Activated T-helper 1 cell treated with anti-CD3 and anti-CD28 coated beads, Interleukin-12 subunit alpha, Interleukin-12 subunit beta, Interleukin-2, Interleukin-4 antibody, amounts not matched to agents 30 ng/mL and 10 ng/mL and 1 ng/mL, durations not matched to agents 14 hours and 24 hours and 36 hours (primary cell): ENCODE data around the gene SCAMP2. TPM values are rescaled to one million over a fixed set of nuclear protein-coding genes. Genes with fewer than 3 reads are reported as not detected.

Experiments
- DNase-seq: peaks from one replicate; pipeline ENCODE4 v3.0.0; 2021; ENCODE audit warnings: low spot score
- H3K27ac Mint-ChIP-seq: one replicate; pipeline ENCODE4 v1.8.0; 2021; ENCODE audit warnings: mild to moderate bottlenecking, mixed read lengths
- H3K27me3 Mint-ChIP-seq: one replicate; pipeline ENCODE4 v1.8.0; 2022; ENCODE audit warnings: mild to moderate bottlenecking, moderate library complexity, mixed read lengths; ENCODE audit not compliant: insufficient read depth
- H3K36me3 Mint-ChIP-seq: one replicate; pipeline ENCODE4 v1.8.0; 2021; ENCODE audit warnings: low read depth, mixed read lengths
- H3K4me1 Mint-ChIP-seq: one replicate; pipeline ENCODE4 v1.8.0; 2021; ENCODE audit warnings: low read depth, mixed read lengths
- H3K4me3 Mint-ChIP-seq: one replicate; pipeline ENCODE4 v1.8.0; 2021; ENCODE audit warnings: mild to moderate bottlenecking, moderate library complexity, mixed read lengths
- H3K9me3 Mint-ChIP-seq: one replicate; pipeline ENCODE4 v1.8.0; 2021; ENCODE audit warnings: mixed read lengths
- intact Hi-C: fragments of 100-400 bp; cut with micrococcal nuclease; formaldehyde crosslinking; loops from one replicate; pipeline ENCODE4 v1.15.1; 2024
- total RNA-seq: library from RNA; stranded (reverse); gene quantifications from 2 replicates; pipeline ENCODE4 v1.2.3, GENCODE V29; 2022

The SCAMP2 gene
- total RNA-seq, 1 donor from 2014 or later: 93.7 TPM

DNA sequence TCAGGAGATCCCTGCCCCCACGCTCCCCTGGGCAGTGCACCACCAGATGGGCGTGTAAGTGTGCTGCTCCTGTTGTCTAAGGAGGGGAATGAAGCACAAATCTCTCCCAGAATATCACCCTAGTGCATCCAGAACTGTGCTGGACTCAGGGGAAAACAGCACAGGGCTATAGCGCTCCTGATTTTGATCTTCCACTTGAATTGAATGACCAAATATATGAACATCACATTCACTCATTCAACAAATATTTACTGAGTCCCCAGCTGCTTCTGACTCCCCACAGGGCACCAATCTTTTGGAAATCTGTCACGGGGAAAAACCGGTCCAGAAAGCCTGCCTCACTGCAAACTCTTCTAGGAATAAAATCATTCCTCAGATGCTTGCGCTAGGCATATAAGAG lies 44.3 kb downstream of the SCAMP2 start:
- no peak for DNase-seq
- H3K9me3 Mint-ChIP-seq: no peaks in the 10 kb centered on the region
- H3K27ac Mint-ChIP-seq: no peak overlapping the region
- H3K4me3 Mint-ChIP-seq: no peak overlapping the region
- H3K36me3 Mint-ChIP-seq: no peaks in the 10 kb centered on the region
- H3K4me1 Mint-ChIP-seq: no peaks in the 10 kb centered on the region
- intact Hi-C loops: no loop called here
- H3K27me3 Mint-ChIP-seq: peaks cover 12% of the 10 kb centered on the region

DNA sequence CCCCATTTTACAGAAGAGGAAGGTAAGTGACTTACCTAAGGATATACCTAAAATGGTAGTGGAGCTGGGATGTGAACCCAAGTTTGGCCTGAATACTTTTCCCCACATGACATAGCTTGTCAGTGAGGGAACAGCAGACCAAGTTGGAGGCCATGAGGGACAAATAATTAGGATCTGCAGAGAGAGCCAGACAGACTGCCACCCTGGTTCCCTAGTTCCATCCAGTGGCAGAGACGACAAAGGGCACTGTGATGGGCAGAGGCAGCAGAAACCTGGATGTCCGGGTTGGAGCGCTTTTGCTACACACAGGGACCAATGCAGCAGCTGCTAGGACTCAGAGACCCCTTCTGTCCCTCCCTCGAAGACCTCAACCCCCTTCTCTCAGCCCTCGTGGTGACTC lies 45.6 kb downstream of the SCAMP2 start:
- H3K27me3 Mint-ChIP-seq: peaks cover 14% of the 10 kb centered on the region
- no peak overlapping the region for H3K27ac Mint-ChIP-seq
- no peaks in the 10 kb centered on the region for H3K4me1 Mint-ChIP-seq
- no peak overlapping the region for H3K4me3 Mint-ChIP-seq
- no peaks in the 10 kb centered on the region for H3K9me3 Mint-ChIP-seq
- H3K36me3 Mint-ChIP-seq: no peaks in the 10 kb centered on the region
- no peak for DNase-seq
- intact Hi-C loops: no loop called here

DNA sequence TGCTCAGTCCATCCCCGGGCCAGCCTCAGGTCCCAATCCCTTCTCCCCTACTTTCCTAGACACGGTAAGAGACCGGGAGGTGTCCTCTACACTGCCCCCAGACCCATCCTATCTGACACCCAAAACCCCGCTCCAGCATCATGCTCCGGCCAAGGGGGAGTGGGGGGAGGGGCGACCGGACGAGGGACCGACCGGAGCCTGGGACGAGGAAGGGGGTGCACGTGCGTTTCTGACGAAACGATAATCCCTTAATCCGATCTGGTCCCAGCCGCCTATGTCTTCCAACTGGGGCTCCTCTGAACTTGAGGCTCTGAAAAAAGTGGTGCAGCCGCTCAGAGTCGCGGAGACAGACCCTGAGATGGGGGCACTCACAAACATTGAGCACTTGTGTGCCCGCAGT lies 46.2 kb downstream of the SCAMP2 start:
- Mint-ChIP-seq H3K27me3 (peaks cover 14% of the 10 kb centered on the region), H3K36me3 (no peaks in the 10 kb centered on the region), H3K4me1 (no peaks in the 10 kb centered on the region), H3K27ac (no peak overlapping the region), H3K9me3 (no peaks in the 10 kb centered on the region), H3K4me3 (no peak overlapping the region)
- no peak for DNase-seq
- intact Hi-C loops: loop anchor here (1.0 kb wide), 1 partner anchor 16 kb away; the partner anchor contains the start of gene ULK3

DNA sequence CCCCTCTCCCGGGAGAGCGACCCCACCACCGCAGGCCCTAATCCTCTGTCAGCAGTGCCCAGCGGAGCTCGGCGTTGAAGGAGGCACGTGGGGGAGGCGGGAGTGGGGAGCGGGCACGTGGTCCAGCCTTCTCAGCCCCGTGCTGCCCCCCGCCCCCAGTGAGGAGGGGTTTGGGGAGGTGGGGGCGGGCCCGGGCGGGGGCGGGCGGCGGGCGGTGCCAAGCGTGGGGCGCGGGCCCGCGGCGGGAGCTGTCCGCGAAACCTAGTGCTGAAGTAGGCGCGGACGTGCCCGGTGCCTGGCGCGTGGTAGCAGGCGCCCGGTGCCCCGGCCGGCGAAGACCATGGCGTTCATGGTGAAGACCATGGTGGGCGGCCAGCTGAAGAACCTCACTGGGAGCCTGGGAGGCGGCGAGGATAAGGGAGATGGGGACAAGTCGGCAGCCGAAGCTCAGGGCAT lies 46.8 kb downstream of the SCAMP2 start, which contains the start of gene CPLX3:
Gene CPLX3, plus strand, starts transcription at position 264 of the 456 bp plus-strand sequence. Its CDS starts 77 bp downstream, at position 341.
- no peak within 1 kb of the TSS for H3K4me3 Mint-ChIP-seq

DNA sequence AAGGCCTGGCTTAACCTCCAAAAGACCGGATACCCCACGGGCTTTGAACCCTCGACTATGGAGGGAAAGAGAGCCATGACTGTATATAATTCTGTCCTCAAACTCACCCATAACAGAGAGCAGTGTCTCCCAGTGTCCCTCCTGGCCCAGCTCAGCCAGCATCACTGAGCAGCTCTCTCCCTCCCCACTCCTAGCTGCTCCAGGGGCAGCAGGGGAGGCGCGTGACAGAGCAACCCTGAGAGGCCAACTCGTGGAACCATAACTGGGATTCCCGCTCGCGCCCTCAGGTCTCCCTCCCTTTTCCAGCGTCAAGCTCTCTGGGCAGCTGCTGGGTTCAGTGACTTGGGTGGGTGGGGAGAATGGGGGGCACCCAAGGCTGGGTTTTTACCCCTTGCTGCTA lies 47.3 kb downstream of the SCAMP2 start:
- intact Hi-C loops: loop anchor here (1.0 kb wide), 1 partner anchor 17 kb away; the partner anchor contains the start of gene ULK3
- H3K4me3 Mint-ChIP-seq: no peak overlapping the region
- no peak for DNase-seq
- peaks cover 14% of the 10 kb centered on the region for H3K27me3 Mint-ChIP-seq
- no peaks in the 10 kb centered on the region for H3K36me3 Mint-ChIP-seq
- H3K4me1 Mint-ChIP-seq: no peaks in the 10 kb centered on the region
- H3K9me3 Mint-ChIP-seq: no peaks in the 10 kb centered on the region
- H3K27ac Mint-ChIP-seq: no peak overlapping the region

More for the DNA sequence above, 46.8 kb downstream of the SCAMP2 start, which contains the start of gene CPLX3:
- intact Hi-C loops: loop anchor here (1.0 kb wide), 1 partner anchor 17 kb away; the partner anchor contains the start of gene ULK3
- Mint-ChIP-seq H3K27me3 (peaks cover 14% of the 10 kb centered on the region), H3K4me1 (no peaks in the 10 kb centered on the region), H3K9me3 (no peaks in the 10 kb centered on the region), H3K36me3 (no peaks in the 10 kb centered on the region), H3K27ac (no peak within 1 kb of the TSS)
- peak; percentile 51 for DNase-seq

DNA sequence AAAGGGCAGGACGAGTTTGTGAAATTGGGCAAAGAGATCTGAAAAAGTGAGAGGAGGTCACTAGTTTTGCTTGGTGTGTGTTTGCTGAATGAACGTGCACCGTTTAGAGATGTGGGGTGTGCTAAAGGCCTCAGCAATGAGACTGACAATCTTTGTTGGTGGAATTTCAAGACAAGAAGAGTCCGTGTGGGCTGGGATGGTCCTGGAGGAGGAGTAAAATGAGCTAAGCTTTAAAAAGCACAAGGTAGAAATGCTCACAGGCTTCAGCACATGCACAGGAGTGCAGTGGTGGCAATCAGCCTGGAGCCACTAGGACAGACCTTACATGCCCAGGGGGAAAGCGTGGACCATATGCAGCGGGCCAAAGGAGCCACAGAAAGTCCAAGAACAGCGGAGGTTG lies 48.2 kb downstream of the SCAMP2 start:
- no peak overlapping the region for H3K4me3 Mint-ChIP-seq
- no peak for DNase-seq
- no peaks in the 10 kb centered on the region for H3K4me1 Mint-ChIP-seq
- no peaks in the 10 kb centered on the region for H3K36me3 Mint-ChIP-seq
- H3K27me3 Mint-ChIP-seq: peaks cover 14% of the 10 kb centered on the region
- no peak overlapping the region for H3K27ac Mint-ChIP-seq
- intact Hi-C loops: no loop called here
- no peaks in the 10 kb centered on the region for H3K9me3 Mint-ChIP-seq

DNA sequence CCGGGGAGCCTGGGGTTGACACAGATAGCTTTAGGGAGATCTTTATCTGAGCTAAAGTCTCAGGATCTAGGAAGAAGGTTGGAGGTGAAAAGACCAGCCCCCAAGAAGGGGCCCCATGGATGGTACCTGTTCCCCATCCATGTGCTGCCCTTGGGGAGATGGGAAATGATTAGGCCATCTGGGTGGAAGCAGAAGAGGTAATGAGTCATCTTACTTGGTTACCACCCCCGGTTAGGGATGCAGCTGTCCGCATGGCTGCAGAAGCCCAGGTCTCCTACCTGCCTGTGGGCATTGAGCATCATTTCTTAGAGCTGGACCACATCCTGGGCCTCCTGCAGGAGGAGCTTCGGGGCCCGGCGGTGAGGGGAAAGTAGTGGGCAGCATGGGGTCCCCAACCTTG lies 49.8 kb downstream of the SCAMP2 start:
- no peak overlapping the region for H3K4me3 Mint-ChIP-seq
- intact Hi-C loops: no loop called here
- H3K27me3 Mint-ChIP-seq: peaks cover 14% of the 10 kb centered on the region
- H3K36me3 Mint-ChIP-seq: no peaks in the 10 kb centered on the region
- no peak overlapping the region for H3K27ac Mint-ChIP-seq
- H3K9me3 Mint-ChIP-seq: no peaks in the 10 kb centered on the region
- DNase-seq: no peak
- H3K4me1 Mint-ChIP-seq: peaks cover 10% of the 10 kb centered on the region

DNA sequence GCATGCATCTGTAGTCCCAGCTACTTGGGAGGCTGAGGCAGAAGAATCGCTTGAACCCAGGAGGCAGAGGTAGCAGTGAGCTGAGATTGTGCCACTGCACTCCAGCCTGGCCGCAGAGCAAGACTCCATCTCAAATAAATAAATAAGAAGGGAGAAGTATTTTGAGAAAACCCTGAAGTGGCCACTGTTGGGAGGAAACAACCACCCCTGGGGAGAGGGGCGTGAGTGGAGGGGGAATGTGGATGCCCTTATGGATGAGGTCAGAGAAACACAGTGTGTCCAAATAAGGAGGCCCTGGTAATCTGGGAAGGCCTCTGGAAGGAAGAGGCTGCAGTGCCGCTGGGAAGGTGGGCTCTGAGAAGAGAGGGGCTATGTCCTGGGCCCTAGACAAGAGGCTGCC lies 50.9 kb downstream of the SCAMP2 start:
- no peak overlapping the region for H3K27ac Mint-ChIP-seq
- H3K36me3 Mint-ChIP-seq: no peaks in the 10 kb centered on the region
- H3K4me1 Mint-ChIP-seq: peaks cover 11% of the 10 kb centered on the region
- H3K4me3 Mint-ChIP-seq: no peak overlapping the region
- intact Hi-C loops: no loop called here
- DNase-seq: no peak
- H3K9me3 Mint-ChIP-seq: no peaks in the 10 kb centered on the region
- H3K27me3 Mint-ChIP-seq: peaks cover 8% of the 10 kb centered on the region

DNA sequence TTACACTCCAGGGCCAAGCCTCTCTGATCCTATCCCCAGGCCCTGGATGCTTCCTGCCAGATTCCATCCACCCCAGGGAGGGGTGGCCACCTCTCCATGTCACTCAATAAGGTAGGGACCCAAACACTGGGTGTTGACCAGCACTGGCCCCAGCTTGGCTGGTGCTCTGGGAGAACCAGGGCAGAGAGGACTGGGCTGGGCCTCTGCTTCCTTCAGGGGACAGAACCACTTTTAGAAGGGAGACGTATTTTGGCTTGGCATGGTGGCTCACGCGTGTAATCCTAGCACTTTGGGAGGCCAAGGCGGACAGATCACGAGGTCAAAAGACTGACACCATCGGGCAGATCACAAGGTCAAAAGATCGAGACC lies 51.4 kb downstream of the SCAMP2 start:
- peaks cover 4% of the 10 kb centered on the region for H3K27me3 Mint-ChIP-seq
- no peaks in the 10 kb centered on the region for H3K36me3 Mint-ChIP-seq
- H3K4me1 Mint-ChIP-seq: peaks cover 11% of the 10 kb centered on the region
- H3K27ac Mint-ChIP-seq: no peak overlapping the region
- intact Hi-C loops: no loop called here
- H3K9me3 Mint-ChIP-seq: no peaks in the 10 kb centered on the region
- H3K4me3 Mint-ChIP-seq: no peak overlapping the region
- no peak for DNase-seq

DNA sequence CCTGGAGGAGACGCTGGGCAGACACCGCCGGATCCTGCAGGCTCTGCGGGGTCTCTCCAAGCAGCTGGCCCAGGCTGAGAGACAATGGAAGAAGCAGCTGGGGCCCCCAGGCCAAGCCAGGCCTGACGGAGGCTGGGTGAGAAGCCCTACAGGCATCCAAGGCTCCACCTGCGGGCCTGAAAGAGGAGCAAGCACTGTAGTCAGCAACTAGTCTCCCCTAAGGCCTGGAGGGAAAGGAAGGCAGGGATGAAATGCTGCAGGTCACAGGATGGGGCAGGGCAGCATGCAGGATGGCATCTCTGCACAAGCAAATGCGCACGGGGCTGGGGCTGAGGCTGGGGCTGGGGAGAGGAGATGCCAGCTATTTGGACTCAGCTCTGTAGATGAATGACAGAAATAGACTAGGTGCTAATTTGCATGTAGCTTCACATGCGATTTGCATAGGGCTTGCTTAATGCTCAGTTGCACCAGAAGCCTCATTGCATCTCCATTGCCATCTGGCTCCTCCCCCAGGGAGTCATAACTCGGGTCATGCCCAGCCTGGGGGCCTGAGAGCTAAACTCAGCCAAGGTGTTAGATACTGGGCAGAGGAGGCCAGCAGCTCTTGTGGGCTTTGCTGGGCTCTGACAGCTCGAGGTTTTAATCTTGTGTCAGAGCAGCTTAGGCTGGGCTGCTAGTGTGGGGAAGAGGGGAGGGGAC lies 51.9 kb downstream of the SCAMP2 start:
- intact Hi-C loops: no loop called here
- H3K4me3 Mint-ChIP-seq: no peak overlapping the region
- H3K27me3 Mint-ChIP-seq: peaks cover 4% of the 10 kb centered on the region
- peaks cover 11% of the 10 kb centered on the region for H3K4me1 Mint-ChIP-seq
- DNase-seq: no peak
- H3K27ac Mint-ChIP-seq: no peak overlapping the region
- no peaks in the 10 kb centered on the region for H3K9me3 Mint-ChIP-seq
- no peaks in the 10 kb centered on the region for H3K36me3 Mint-ChIP-seq

DNA sequence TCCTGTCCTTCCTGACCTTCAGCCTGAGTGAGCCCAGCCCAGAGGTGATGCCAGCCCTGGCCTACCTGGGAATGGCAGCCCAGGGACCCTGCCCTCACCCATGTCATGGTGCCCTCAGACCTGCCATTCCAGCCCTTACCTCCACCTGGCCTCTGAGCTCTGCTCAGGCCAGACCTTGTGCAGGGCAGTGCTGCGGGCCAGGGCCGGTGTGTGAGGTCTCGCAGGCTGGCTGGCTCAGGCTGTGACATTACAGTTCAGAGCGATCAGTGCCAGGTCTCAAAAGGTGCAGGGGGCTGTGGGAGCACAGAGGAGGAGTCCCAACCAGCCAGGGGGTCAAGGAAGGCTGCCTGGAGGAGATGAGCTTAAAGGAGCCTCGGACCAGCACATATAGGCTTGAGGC lies 53.1 kb downstream of the SCAMP2 start:
- intact Hi-C loops: no loop called here
- Mint-ChIP-seq H3K4me1 (peaks cover 16% of the 10 kb centered on the region), H3K27ac (no peak overlapping the region), H3K4me3 (no peak overlapping the region), H3K36me3 (no peaks in the 10 kb centered on the region), H3K27me3 (peaks cover 1% of the 10 kb centered on the region), H3K9me3 (no peaks in the 10 kb centered on the region)
- DNase-seq: no peak

DNA sequence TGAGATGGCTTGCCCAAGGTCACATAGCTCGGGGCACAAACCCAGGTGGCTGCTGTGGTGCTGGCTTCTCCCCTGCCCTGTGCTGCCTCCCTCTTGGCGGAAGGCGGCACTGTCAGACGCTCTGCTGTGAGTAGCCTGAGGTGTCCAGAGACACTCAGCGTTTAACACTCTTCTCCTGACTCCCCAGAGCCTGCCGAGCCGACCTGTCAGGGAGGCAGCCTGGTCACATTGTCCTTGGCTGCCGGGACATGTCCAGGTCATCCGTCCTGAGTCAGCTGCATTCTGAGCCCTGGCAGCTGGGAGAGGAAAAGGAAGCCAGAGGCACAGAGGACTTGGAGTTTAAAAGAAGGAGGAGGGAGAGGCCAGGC lies 55.8 kb downstream of the SCAMP2 start:
- H3K9me3 Mint-ChIP-seq: no peaks in the 10 kb centered on the region
- H3K4me1 Mint-ChIP-seq: peaks cover 16% of the 10 kb centered on the region
- H3K36me3 Mint-ChIP-seq: no peaks in the 10 kb centered on the region
- no peak for DNase-seq
- intact Hi-C loops: no loop called here
- peaks cover 3% of the 10 kb centered on the region for H3K27me3 Mint-ChIP-seq
- H3K4me3 Mint-ChIP-seq: no peak overlapping the region
- no peak overlapping the region for H3K27ac Mint-ChIP-seq

DNA sequence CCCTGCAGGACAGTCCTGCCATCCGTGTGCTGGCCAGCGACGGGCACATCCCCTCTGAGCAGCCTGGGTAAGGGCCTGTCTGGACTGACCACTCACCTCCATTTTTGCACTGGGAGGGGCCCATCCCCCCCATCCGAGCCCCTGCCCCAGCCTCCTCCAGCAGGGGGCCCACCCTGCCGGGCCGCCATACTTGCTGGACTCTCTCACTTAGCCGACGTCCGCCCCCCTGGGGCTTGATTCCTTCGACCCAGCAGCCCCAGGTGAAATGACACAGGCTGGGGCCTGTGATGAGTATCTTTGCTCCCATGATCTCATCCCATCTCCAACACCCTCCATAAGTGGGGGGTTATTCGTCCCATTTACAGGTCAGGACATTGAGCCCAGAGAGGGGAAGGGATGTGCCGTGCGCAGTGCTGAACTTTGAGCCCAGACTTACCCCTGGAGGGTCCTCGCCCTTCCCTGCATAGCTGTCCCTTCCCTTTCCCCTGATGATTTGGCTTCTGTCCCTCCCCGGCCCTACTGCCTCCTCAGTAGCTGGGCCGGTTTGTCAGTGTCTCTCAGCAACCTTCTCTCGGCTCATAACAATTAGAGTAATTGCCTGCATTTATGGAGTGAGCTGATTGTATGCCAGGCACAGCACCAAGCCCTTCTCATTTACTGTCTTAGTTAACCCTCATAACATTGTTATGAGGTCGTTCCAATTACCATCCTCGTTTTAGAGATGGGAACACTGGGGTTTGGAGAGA lies 56.4 kb downstream of the SCAMP2 start:
- Mint-ChIP-seq H3K36me3 (no peaks in the 10 kb centered on the region), H3K27ac (no peak overlapping the region)

More for the DNA sequence above, 56.4 kb downstream of the SCAMP2 start:
- peaks cover 3% of the 10 kb centered on the region for H3K27me3 Mint-ChIP-seq
- peaks cover 16% of the 10 kb centered on the region for H3K4me1 Mint-ChIP-seq
- intact Hi-C loops: no loop called here
- no peaks in the 10 kb centered on the region for H3K9me3 Mint-ChIP-seq
- DNase-seq: no peak
- no peak overlapping the region for H3K4me3 Mint-ChIP-seq
